Mesendoderm (in vitro differentiated cells): ENCODE results near the gene IGFBP2.
A peak's percentile ranks its signal among the peaks of the same experiment; 100 is the strongest.

Experiments
- DNase-seq: peaks from one replicate; pipeline ENCODE4 v3.0.0; 2013
- H2AK5ac ChIP-seq: 2 replicates; pipeline ENCODE4 v1.6.1; 2013; ENCODE audit warnings: low read length, inconsistent platforms
- H2BK120ac ChIP-seq: 2 replicates; pipeline ENCODE4 v1.6.1; 2013; ENCODE audit warnings: low read depth, mild to moderate bottlenecking, low read length, moderate library complexity, mixed read lengths
- H2BK15ac ChIP-seq: replicated peaks from 2 replicates; pipeline ENCODE4 v1.6.1; 2013; ENCODE audit warnings: low read depth, mild to moderate bottlenecking, moderate library complexity
- H2BK5ac ChIP-seq: 2 replicates; pipeline ENCODE4 v1.6.1; 2013; ENCODE audit warnings: low read length, inconsistent platforms
- H3K18ac ChIP-seq: 2 replicates; pipeline ENCODE4 v1.6.1; 2013; ENCODE audit warnings: mild to moderate bottlenecking, low read length, mixed read lengths
- H3K23ac ChIP-seq: one replicate; pipeline ENCODE4 v1.6.1; 2013; ENCODE audit warnings: low read length
- H3K27ac ChIP-seq: 2 replicates; pipeline ENCODE4 v1.5.1; 2013; ENCODE audit warnings: low read depth, mild to moderate bottlenecking, inconsistent platforms, low read length, moderate library complexity
- H3K27me3 ChIP-seq: 2 replicates; pipeline ENCODE4 v1.6.1; 2013; ENCODE audit warnings: low read length, control low read depth, mild to moderate bottlenecking, inconsistent platforms; ENCODE audit not compliant: insufficient read depth, poor library complexity
- H3K36me3 ChIP-seq: 2 replicates; pipeline ENCODE4 v1.6.1; 2013; ENCODE audit warnings: low read length, inconsistent platforms; ENCODE audit not compliant: control insufficient read depth, insufficient read depth
- H3K4ac ChIP-seq: one replicate; pipeline ENCODE4 v1.6.1; 2013; ENCODE audit warnings: low read depth, mild to moderate bottlenecking, low read length, moderate library complexity
- H3K4me1 ChIP-seq: 2 replicates; pipeline ENCODE4 v1.6.1; 2013; ENCODE audit warnings: low read depth, low read length, inconsistent platforms; ENCODE audit not compliant: control insufficient read depth
- H3K4me2 ChIP-seq: 2 replicates; pipeline ENCODE4 v1.6.1; 2013; ENCODE audit warnings: low read length
- H3K4me3 ChIP-seq: 2 replicates; pipeline ENCODE4 v1.5.1; 2013; ENCODE audit warnings: mild to moderate bottlenecking, low read length
- H3K56ac ChIP-seq: one replicate; pipeline ENCODE4 v1.6.1; 2013; ENCODE audit warnings: low read length
- H3K79me1 ChIP-seq: 2 replicates; pipeline ENCODE4 v1.6.1; 2013; ENCODE audit warnings: low read length, inconsistent platforms
- H3K79me2 ChIP-seq: 2 replicates; pipeline ENCODE4 v1.6.1; 2013; ENCODE audit warnings: mild to moderate bottlenecking, low read length; ENCODE audit not compliant: control insufficient read depth, insufficient read depth
- H3K9ac ChIP-seq: 2 replicates; pipeline ENCODE4 v1.6.1; 2013; ENCODE audit warnings: low read length, inconsistent platforms
- H4K5ac ChIP-seq: one replicate; pipeline ENCODE4 v1.6.1; 2013; ENCODE audit warnings: low read length
- H4K8ac ChIP-seq: one replicate; pipeline ENCODE4 v1.6.1; 2013; ENCODE audit warnings: low read depth, mild to moderate bottlenecking, control low read depth, low read length, moderate library complexity
- WGBS: extraction: QIAGEN DNeasy Blood & Tissue Kit; methylation state at CpG from one replicate; pipeline ENCODE4 v1.1.7; 2013; ENCODE audit warnings: low lambda C conversion rate, missing lambda C conversion rate; ENCODE audit not compliant: insufficient coverage; ENCODE audit errors: extremely low coverage; 5-methylcytosine and 5-hydroxymethylcytosine counted together

Gene IGFBP2

DNA sequence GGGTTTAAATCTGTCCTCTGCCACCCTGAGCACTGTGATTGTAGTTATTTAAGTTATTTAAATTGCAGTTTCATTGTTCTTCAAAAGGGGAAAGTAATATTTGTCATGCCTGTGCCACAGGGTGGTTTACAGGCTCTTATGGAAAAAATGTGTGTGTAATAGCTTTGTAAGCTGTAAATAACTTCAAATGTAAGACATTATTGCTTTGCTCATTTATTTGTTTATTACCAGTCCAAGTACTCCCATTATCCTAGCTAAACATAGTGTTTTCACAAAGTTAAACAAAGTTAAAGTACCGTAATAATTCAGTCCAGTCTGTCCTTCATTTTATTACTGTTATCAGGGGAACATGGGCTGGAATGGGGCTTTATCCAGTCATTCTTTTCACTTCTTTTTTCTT is 43.4 kb upstream of the IGFBP2 start:
- no peaks in the 10 kb centered on the region for H3K79me2 ChIP-seq
- H2BK120ac ChIP-seq, result no peak overlapping the region
- no peak overlapping the region for H3K56ac ChIP-seq
- H3K4ac ChIP-seq, result no peak overlapping the region
- no peak overlapping the region for H2BK15ac ChIP-seq
- H4K8ac ChIP-seq, result no peak overlapping the region
- no peak for DNase-seq
- no CpG with 5 or more reads among the region's 1 CpG for WGBS
- no peak overlapping the region for H3K23ac ChIP-seq
- no peak overlapping the region for H2AK5ac ChIP-seq
- no peak overlapping the region for H4K5ac ChIP-seq
- H2BK5ac ChIP-seq, result no peak overlapping the region
- H3K4me3 ChIP-seq, result no peak overlapping the region
- no peaks in the 10 kb centered on the region for H3K4me1 ChIP-seq
- no peak overlapping the region for H3K4me2 ChIP-seq
- H3K9ac ChIP-seq, result no peak overlapping the region
- no peak overlapping the region for H3K18ac ChIP-seq
- no peaks in the 10 kb centered on the region for H3K79me1 ChIP-seq
- H3K36me3 ChIP-seq, result no peaks in the 10 kb centered on the region
- H3K27me3 ChIP-seq, result no peaks in the 10 kb centered on the region
- no peak overlapping the region for H3K27ac ChIP-seq

DNA sequence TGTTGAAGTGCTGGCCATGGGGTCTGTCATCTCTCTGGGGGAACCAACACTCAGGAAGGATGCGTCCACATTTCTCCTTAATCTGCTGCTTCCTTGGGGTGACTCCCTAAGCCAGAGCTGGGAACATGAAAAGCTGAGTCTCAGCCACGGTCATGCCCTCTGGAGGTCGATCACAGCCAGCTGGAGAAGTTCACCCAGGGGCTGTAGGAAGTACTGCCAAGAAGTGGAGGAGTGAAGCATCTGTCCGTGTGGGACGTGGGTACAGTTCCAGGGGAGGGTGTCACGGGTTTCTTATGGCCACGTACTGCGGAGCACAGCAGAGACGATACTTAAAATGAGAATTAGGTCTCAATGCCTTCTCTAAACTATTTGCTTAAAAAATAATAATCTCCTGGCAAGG is 42.4 kb upstream of the IGFBP2 start:
- Histone ChIP-seq H3K18ac (no peak overlapping the region), H3K9ac (no peak overlapping the region), H3K79me1 (no peaks in the 10 kb centered on the region), H4K5ac (no peak overlapping the region), H3K27me3 (no peaks in the 10 kb centered on the region), H3K79me2 (no peaks in the 10 kb centered on the region), H2BK120ac (no peak overlapping the region), H2BK15ac (no peak overlapping the region), H3K4me2 (no peak overlapping the region), H3K4ac (no peak overlapping the region), H4K8ac (no peak overlapping the region), H3K23ac (no peak overlapping the region), H2AK5ac (no peak overlapping the region), H3K4me1 (no peaks in the 10 kb centered on the region), H3K56ac (no peak overlapping the region), H3K36me3 (no peaks in the 10 kb centered on the region), H3K27ac (no peak overlapping the region), H3K4me3 (no peak overlapping the region), H2BK5ac (no peak overlapping the region)
- DNase-seq, result peak; percentile 58
- no CpG with 5 or more reads among the region's 9 CpGs for WGBS

DNA sequence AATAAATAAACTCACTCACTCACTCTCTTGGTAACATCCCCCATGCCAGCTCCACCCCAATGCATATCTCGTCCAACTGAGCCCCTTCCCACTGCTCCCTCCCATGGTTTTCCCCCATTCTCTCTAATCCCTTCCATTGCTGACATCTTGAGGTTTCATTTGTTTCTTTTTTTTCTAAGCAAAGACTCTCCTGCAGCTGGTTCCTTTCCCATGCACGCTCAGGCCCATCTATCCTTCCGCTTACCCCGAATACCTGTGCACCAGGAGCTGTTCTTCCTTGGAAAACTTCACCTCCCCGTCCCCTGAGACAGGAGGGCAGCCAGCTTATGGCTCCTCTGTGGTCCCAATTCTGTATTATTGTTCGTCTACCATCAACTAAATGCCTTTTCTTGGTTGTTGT is 41.7 kb upstream of the IGFBP2 start:
- Histone ChIP-seq H3K4ac (no peak overlapping the region), H2BK5ac (no peak overlapping the region), H3K36me3 (no peaks in the 10 kb centered on the region), H3K79me1 (no peaks in the 10 kb centered on the region), H3K4me2 (no peak overlapping the region), H3K18ac (no peak overlapping the region), H3K23ac (no peak overlapping the region), H3K56ac (no peak overlapping the region), H3K79me2 (no peaks in the 10 kb centered on the region), H2AK5ac (no peak overlapping the region), H3K9ac (no peak overlapping the region), H4K5ac (no peak overlapping the region), H3K4me3 (no peak overlapping the region), H3K4me1 (no peaks in the 10 kb centered on the region), H3K27ac (no peak overlapping the region), H2BK15ac (no peak overlapping the region), H4K8ac (no peak overlapping the region), H3K27me3 (no peaks in the 10 kb centered on the region), H2BK120ac (no peak overlapping the region)
- no peak for DNase-seq
- no CpG with 5 or more reads among the region's 6 CpGs for WGBS

DNA sequence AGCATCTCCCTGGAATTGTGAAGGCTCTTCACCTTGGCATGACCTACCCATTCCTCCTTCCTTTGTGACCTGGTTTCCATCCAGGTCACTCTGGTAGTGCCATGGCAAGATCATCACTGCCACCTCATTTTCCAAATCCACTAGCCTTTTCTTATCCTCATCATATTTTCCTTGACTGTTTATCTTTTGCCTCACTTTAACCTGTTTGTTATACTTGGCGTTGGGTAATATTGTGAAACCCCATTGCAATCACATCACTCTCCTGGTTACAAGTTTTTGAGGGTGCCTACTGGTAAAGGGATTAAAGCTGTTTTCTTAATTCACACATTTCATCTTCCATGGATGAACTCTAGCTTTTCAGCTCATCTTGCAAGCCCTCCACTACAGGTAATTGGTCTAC is 39.1 kb upstream of the IGFBP2 start:
- no peak overlapping the region for H2BK5ac ChIP-seq
- no peak overlapping the region for H2BK15ac ChIP-seq
- no peaks in the 10 kb centered on the region for H3K4me1 ChIP-seq
- H3K4me3 ChIP-seq, result no peak overlapping the region
- no peak overlapping the region for H3K23ac ChIP-seq
- no peak overlapping the region for H2BK120ac ChIP-seq
- no peak overlapping the region for H3K18ac ChIP-seq
- no peaks in the 10 kb centered on the region for H3K27me3 ChIP-seq
- no peak for DNase-seq
- no CpG with 5 or more reads among the region's 1 CpG for WGBS
- no peak overlapping the region for H3K27ac ChIP-seq
- no peak overlapping the region for H2AK5ac ChIP-seq
- H3K56ac ChIP-seq, result no peak overlapping the region
- H3K4ac ChIP-seq, result no peak overlapping the region
- H3K4me2 ChIP-seq, result no peak overlapping the region
- H4K5ac ChIP-seq, result no peak overlapping the region
- no peaks in the 10 kb centered on the region for H3K36me3 ChIP-seq
- H3K79me1 ChIP-seq, result no peaks in the 10 kb centered on the region
- H4K8ac ChIP-seq, result no peak overlapping the region
- no peaks in the 10 kb centered on the region for H3K79me2 ChIP-seq
- no peak overlapping the region for H3K9ac ChIP-seq

DNA sequence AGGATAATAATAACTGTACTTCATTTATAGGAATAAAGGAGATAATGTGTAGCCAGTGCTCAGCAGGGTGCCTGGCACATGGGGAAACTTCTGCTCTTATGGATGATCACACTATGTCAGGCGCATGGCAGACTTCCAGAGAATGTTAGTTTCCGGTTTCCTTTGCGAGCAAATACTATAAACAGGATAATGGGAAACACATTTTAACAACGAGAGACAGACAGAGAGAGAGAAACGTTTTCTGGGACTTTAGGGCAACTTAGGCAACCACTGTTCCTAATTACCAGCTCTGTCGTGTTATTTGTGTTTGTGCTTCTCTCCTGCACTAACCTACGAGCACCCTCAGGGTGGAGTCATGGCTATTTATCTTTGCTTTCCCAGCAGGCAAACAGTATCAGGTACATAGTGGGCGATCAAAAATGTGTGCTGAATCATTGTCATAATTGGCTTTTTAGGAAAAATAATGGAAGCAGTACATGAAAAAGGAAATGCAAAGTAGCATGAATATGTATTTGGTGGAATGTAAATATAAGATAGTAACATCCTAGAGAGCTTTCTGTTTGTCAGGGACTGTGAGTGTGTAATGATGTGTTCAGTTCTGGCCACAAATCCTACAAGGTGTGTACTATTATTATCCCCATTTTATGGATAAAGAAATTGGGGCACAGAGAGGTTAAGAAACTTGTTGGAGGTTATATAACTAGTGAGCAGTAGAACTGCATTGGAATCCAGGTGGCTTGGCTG is 36.8 kb upstream of the IGFBP2 start:
- no CpG with 5 or more reads among the region's 8 CpGs for WGBS
- Histone ChIP-seq H3K4me3 (no peak overlapping the region), H3K79me2 (no peaks in the 10 kb centered on the region), H3K4ac (no peak overlapping the region), H3K4me2 (no peak overlapping the region), H4K5ac (no peak overlapping the region), H2AK5ac (no peak overlapping the region), H3K56ac (no peak overlapping the region), H2BK5ac (no peak overlapping the region), H3K23ac (no peak overlapping the region), H3K36me3 (no peaks in the 10 kb centered on the region), H3K79me1 (no peaks in the 10 kb centered on the region), H3K27ac (no peak overlapping the region), H2BK120ac (no peak overlapping the region), H3K27me3 (no peaks in the 10 kb centered on the region), H2BK15ac (no peak overlapping the region), H4K8ac (no peak overlapping the region), H3K9ac (no peak overlapping the region), H3K18ac (no peak overlapping the region), H3K4me1 (no peaks in the 10 kb centered on the region)
- DNase-seq, result no peak

DNA sequence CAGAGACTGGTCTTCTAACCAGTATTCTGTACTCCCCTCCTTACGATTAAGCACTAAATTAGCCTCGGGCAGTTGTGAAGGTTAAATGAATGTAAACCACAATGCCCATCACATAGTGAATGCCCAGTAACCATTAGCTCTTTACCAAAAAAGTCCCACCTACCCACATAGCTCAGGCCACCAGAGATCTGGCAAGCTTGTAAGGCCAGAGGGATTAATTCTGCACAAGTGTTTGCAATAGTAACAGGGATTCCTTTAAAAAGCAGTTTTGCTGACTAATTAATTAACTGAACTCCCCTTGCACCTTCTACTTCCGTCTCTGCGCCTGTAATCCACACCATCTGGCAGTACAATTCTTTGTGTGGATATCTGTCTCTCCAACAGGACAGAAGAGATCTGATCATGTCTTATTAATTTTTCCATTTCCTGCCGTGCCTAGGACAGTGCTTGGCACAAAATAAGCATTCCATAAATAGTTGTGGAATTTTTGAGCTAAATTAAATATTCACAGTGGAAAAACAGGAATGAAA is 36.2 kb upstream of the IGFBP2 start:
- no peak for DNase-seq
- Histone ChIP-seq H3K27me3 (no peaks in the 10 kb centered on the region), H3K4me2 (no peak overlapping the region), H2BK120ac (no peak overlapping the region), H3K4ac (no peak overlapping the region), H3K27ac (no peak overlapping the region), H4K8ac (no peak overlapping the region), H3K4me3 (no peak overlapping the region), H3K36me3 (no peaks in the 10 kb centered on the region), H2AK5ac (no peak overlapping the region), H3K18ac (no peak overlapping the region), H3K79me2 (no peaks in the 10 kb centered on the region), H3K56ac (no peak overlapping the region), H3K79me1 (no peaks in the 10 kb centered on the region), H4K5ac (no peak overlapping the region), H3K23ac (no peak overlapping the region), H2BK15ac (no peak overlapping the region), H2BK5ac (no peak overlapping the region), H3K4me1 (no peaks in the 10 kb centered on the region), H3K9ac (no peak overlapping the region)
- WGBS, result no CpG with 5 or more reads among the region's 5 CpGs
